GM18868 (cell line): Measurements from ENCODE around the gene CDK17.
A peak's percentile ranks its signal among the peaks of the same experiment; 100 is the strongest.
"Not testable (repeated sequence)": the region's sequence is repeated elsewhere in the genome, so short reads cannot be mapped to it uniquely, and the experiment has no call there.

ENCODE experiments used
- ATAC-seq: cut with Tn5 transposase; IDR thresholded peaks from one replicate; pipeline ENCODE4 v1.9.1; 2021; ENCODE audit warnings: mild to moderate bottlenecking, moderate library complexity; ENCODE audit not compliant: unreplicated experiment

The CDK17 gene

DNA sequence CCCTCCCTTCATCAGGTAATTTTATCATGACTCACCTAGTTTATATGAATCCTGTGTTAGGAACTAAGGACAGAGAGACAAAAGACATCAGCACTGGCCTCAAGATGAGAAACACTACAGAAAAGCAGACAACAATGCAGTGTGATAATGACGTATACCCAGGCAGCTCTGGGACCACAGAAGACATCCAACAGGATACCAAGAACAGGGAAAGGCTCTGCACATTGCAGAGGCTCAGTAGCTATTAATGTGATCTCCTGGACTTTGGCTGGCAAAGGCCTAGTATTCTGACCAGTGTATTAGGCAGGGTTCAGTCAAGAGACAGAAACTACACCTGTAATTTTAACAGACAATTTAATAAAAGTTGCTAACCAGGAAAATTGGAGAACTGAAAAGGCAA is 39.7 kb downstream of the CDK17 start:
- no peak for ATAC-seq

DNA sequence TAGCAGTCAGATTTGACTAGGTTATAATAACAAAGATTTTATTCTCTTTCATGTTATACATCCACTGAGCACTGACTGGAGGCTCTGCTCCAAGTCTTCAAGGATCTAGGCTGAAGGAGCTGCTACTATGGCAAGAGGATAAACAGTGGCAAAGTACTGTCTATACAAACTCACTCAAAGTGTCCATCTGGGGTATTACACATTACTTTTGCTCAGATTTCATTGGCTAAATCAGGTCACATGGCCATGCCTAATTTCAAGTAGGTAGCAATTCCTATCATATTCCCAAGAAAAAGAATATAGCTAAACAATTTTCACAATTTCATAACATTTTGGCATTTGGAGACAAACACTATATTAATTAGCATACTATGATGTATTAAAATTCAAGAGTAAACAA is 40.9 kb downstream of the CDK17 start:
- no peak for ATAC-seq

DNA sequence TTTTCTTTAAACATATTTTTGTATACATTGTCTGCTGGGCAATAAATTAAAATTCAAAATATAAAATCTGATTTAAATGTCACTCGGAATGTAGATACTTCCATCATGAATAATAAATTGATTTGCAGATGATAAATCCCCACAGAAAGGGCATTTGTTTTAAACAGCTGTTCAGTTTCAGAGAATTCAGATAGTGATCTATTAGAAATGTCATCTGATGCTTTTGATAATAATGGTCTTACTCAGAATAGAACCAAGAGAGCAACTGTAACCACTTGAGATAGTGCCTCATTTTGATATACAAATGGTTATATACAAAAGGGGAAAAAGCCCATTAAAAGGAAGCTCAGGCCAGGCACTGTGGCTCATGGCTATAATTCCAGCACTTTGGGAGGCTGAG is 43.4 kb downstream of the CDK17 start:
- no peak for ATAC-seq

DNA sequence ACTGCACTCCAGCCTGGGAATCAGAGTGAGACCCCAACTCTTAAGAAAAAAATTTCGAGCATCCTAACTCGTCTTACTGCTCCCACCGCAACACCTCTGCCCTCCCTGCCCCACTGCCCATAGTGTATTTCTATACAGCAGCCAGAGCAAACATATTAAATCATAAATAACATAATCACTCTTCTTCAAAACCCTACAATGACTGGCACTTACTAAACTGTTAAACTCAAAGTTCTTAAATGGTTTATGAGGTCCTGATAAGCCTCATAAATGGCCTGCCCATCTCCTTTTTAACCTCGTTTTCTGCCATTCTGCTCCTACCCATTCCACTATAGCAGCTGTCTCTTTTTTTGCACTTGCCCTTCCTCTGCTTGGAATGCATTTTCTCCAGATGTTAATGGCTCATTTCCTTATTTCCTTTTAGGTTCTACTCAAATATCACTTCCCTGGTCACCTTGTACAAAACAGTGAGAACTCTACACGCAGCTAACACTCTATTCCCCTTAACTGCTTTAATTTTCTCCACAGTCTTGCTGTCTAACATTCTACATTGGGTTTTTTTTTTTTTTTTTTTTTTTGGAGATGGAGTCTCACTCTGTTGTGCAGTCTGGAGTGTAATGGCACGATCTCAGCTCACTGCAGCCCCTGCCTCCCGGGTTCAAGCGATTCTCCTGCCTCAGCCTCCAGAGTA is 45.2 kb downstream of the CDK17 start:
- no peak for ATAC-seq

DNA sequence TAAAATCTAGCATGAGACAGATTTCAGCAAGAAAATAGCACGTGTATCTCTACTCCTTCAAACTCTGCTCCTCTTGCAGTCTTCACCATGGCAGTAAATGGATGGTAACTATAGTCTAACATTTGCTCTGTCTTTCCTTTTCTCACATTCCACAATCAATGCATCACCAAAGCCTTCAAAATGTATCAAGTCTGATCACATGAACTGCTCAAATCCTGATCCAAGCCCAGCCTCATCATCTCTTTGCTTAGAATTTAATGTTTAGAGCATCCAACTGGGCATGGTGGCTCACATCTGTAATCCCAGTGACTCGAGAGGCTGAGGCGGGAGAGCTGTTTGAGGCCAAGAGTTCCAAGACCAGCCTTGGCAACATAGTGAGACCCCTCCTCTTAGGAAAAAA is 45.9 kb downstream of the CDK17 start:
- no peak for ATAC-seq

DNA sequence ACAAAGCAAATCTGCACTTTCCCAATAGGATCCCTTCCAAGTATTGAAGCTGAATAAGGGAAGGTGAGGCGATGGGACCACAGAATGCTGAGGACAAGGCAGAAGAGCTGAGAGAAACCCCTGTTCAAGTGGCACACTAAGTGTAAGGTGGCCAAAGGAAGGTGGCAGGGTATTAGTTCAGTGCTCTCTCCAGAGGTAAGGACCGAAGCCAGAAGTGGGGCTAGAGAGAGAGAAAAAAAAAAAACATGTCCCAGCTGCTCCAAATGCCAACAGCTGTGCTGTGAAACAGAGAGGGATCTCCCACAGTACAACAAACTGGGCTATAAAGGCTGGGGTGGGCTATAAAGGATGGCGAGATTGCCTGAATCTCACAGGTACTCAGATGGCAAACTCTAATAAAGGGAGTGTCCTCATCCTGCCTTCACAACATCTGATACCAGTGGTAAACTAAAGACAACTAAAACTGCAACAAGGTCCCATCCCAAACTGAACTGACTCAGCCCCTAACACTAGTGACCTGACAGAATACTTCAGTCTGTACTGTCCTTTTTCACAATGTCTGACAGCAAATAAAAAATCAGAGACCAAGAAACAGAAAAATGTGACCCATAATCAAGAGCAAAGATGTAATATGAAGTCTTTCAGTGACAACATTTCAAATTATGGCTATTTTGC is 47.9 kb downstream of the CDK17 start:
- peak; percentile 40 for ATAC-seq

DNA sequence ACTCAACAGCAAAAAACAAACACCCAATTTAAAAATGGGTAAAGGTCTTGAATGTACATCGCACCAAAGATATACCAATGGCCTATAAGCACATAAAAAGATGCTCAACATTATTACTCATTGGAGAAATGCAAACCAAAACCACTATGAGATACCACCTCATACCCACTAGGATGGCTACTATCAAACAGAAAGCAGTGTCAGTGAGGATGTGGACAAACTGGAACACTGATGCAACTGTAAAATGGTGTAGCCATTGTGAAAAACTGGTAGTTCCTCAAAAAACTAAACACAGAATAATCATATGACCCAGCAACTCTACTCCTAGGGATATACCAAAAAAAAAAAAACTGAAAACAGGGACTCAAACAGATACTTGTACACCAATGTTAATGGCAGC is 49.3 kb downstream of the CDK17 start:
- peak; percentile 54 for ATAC-seq

DNA sequence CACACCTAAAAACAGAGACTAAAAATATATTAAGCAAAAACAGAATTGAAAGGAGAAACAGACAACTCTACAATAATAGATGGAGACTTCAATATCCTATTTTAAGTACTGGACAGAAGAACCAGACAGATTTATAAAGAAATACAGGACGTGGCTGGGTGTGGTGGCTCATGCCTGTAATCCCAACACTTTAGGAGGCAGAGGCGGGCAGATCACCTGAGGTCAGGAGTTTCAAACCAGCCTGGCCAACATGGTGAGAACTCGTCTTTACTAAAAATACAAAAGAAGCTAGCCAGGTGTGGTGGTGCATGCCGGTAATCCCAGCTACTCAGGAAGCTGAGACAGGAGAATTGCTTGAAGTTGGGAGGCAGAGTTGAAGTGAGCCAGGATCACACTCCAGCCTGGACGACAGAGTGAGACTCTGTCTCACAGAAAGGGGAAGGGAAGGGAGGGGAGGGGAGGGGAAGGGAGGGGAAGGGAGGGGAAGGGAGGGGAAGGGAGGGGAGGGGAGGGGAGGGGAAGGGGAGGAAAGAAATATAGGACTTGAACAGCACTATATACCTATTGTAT is 53.0 kb downstream of the CDK17 start:
- no peak for ATAC-seq

DNA sequence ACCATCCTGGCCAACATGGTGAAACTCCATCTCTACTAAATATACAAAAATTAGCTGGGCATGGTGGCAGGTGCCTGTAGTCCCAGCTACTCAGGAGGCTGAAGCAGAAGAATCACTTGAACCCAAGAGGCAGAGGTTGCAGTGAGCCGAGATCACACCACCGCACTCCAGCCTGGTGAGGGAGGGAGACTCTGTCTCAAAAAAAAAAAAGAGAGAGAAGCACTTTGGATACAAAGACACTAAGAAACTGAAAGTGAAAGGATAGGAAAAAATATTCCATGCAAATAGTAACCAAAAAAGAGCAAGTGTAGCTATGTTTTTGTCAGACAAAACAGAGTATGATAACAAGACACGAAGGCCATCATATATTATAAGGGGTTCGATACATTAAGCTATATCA is 53.5 kb downstream of the CDK17 start:
- not testable (repeated sequence) for ATAC-seq

DNA sequence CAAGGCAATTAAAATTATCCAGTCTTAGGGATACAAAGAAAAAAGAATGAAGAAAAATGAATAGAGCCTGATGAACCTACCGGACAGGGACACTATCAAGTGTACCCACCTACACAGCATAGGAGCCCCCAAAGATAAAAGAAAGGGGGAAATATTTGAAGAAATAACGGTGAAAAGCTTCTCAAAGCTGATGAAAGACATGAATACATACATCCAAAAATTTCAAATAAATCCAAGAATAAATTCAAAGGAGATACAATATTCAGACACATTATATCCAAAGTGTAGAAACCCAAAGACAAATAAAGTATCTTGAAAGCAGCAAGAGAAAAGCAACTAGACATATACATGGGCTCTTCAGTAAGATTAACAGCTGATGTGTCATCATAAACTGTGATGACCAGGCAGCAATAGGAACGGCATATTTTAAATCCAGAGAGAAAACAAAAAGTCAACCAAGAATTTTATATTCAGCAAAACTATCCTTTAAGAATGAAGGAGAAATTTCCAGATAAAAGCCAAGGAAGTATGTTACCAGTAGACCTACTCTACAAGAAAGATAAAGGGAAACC is 56.0 kb downstream of the CDK17 start:
- no peak for ATAC-seq

DNA sequence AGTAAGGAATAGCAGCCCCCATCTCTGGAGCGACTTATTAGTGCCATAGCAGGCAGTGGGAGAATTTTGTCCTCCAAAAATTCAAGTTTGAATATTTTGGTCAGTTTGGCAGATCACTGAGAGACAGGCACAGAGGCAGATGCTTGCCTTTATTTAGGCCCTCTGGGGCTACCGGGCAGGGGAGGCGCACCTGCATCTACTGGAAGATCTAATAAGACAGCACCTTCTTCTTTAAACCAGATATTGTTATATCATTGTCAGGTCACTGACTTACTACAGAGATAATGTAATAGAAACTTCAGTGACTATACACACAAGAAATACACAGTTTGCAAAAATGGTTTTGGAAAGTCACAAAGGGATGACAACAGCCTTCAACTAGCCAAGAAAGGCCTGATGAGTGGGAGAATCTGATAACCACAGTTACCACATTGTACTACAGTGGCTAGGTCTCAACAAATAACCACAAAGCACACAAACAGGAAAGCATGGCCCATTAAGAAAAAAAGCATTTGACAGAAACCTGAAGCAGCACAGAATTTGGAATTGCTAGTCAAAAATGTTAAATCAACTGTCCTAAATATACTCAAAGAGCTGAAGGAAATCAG is 56.8 kb downstream of the CDK17 start:
- peak; percentile 82 for ATAC-seq

DNA sequence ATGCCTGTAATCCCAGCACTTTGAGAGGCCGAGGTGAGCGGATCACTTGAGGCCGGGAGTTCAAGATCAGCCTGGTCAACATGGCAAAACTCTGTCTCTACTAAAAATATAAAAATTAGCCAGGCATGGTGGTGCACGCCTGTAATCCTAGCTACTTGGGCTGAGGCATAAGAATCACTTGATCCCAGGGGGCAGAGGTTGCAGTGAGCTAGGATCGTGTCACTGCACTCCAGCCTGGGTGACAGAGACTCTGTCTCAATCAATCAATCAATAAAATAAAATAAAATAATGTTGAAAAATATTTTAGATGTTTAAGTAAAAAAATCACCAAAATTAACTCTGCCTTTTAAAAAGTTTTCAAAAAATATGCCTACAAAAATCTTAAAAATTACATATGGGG is 60.6 kb downstream of the CDK17 start:
- not testable (repeated sequence) for ATAC-seq

DNA sequence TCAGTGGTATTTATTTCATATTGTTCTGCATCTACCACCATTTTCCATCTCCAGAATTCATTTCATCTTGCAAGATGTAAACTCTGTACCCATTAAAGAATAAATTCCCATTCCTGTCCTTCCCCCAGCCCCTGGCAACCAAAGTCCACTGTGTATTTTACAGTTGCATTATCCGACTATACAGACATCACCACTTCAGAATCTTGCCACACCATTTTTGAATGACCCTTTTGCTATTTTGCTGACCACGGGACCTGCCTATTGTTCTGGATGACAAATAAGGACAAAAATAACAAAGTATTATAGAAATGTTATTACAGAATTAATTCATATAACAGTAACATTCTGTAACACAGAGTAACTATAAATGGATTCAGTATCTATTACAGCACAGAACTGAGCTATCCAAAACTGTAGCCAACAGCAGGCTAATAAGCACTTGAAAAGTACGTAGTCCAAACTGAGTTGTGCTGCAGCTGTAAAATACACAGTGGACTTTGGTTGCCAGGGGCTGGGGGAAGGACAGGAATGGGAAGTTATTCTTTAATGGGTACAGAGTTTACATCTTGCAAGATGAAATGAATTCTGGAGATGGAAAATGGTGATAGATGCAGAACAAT is 61.3 kb downstream of the CDK17 start:
- ATAC-seq = no peak

DNA sequence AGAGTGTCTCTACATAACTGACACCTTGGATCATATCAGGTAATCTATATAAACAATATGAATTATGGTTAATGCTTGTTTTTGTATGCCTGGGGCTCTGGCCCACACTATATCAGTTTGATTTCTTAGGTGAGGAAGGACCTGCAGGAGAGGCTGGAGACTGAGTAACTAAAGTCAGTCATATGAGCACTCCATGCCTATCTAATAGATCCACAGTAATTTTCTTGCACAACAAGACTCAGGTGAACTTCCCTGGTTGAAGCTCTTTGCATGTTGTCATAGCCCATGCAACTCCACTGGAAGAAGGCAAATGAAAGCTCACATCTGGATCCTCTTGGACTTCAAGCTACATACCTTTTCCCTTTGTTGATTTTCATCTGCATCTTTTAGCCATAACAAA is 62.3 kb downstream of the CDK17 start:
- ATAC-seq = no peak

DNA sequence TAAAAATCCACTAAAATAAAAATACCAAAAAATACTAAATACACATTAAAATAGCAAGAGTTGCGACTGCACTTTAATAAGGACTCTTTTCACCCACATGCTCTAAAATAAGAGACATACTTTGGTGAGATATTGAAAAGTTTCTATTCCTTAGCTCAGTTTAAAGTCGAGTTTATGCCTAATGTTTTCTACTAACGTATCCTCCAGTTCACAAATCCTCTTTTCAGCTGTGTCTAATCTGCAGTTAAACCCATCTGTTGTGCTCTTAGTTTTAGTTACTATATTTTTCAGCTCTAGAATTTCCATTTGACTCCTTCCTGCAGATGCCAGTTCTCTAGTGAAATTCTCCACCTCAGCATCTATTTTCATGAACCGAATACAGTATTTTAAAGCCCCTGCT is 63.8 kb downstream of the CDK17 start:
- no peak for ATAC-seq

DNA sequence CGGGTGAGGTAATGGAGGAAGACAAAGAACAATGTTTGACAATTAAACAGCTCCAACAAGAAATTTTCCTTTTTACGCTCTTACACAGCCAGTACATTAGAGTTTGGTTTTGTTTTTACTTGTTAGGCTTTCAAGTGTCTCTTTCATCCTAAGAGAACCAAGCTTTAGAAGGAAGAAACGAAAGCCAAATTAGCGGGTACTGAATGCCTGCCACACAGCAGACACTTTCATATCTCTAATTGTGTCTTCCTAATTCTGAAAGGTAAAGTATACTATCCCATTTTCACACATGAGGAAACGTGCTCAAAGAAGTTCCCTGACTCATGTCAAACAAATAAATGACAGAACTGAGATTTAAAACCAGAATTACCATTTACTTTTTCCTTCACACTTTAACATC is 65.0 kb downstream of the CDK17 start:
- ATAC-seq = peak; percentile 96

DNA sequence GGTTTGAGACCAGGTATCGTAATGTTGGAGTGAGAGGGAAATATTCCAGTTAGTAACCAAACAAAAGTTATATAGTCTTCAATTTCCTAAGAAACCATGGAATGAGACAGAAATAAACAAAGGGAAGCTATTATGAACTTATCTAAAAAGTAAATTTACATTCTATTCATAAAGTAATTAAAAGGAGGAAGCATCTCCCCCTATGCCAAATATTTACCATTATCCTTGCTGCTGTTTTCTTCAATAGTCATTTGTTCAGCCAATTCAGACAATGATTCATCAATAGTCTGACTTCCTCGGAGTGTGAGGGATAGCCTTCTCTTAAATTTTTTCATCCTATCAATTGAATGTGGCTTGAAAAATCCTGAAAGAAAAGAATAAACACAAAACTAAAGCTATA is 65.7 kb downstream of the CDK17 start:
- ATAC-seq = no peak

DNA sequence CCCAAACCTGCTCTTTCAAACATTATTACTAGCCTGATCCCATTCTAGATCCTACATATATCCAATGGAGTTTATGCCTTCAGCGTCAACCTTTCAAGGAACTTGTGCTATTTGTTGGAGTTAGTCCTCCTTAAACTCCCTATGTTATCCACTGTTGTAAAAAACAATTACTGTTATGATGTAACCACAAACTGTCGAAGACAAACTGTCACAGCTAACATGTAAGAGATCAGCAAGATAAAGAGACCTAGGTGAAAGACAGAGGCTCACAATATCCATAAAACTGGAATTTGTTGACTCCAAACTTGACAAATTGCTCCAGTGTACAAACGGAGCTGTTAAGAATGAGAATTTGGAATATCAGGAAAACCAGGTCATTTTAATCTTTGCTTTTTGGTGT is 70.7 kb downstream of the CDK17 start:
- no peak for ATAC-seq

DNA sequence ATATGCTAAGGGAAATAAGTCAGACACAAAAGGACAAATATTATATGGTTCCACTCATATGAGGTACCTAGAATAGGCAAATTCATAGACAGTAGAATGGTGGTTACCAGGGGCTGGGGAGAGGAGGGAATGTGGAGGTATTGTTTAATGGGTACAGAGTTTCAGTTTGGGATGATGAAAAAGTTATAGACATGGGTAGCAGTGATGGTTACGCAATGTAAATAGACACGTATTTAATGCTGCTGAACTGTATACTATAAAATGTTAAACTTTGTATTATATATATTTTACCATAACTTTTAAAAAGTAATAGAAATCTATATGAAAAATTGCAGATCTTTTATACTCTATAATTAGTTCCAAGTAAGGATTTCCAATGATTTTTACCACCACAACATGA is 71.2 kb downstream of the CDK17 start:
- ATAC-seq = no peak

DNA sequence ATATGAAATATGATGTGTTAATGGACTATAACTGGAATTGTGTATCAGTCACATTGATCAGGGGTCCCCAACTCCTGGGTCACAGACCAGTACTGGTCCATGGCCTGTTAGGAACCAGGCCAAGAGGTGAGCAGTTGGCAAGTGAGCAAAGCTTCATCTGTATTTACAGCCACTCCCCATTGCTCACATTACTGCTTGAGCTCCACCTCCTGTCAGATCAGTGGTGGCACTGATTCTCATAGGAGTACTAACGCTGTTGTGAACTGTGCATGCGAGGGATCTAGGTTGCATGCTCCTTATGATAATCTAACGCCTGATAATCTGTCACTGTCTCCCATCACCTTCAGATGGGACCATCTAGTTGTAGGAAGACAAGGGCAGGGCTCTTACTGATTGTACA is 72.3 kb downstream of the CDK17 start:
- peak; percentile 42 for ATAC-seq

DNA sequence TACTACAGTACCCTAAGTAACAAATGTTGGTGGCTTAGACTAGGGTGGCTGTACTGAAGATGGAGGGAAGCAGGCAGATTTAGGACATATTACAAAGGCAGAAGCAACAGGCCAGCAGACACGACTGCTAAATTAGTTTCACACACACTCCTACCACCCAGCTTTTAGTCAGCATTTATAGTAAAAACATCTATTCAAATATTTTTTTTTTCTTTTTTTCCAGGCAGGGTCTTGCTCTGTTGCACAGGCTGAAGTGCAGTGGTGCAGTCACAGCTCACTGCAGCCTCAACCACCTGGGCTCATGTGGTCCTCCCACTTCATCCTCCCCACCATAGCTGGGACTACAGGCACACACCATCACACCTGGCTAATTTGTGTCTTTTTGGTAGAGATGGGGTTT is 72.9 kb downstream of the CDK17 start:
- ATAC-seq = peak; percentile 87
